SU-DHL-6 (cell line): Measurements from ENCODE around the gene NFATC1.

Experiments
- H2AFZ ChIP-seq: fragments of 200-600 bp; sonication (generic); 2 replicates; pipeline ENCODE4 v1.6.1; 2014; ENCODE audit warnings: low read depth, mild to moderate bottlenecking, moderate library complexity, mixed read lengths, antibody characterized with exemption, low read length; ENCODE audit not compliant: severe bottlenecking
- H3F3A ChIP-seq: fragments of 200-600 bp; shearing (Covaris generic); 2 replicates; pipeline ENCODE4 v1.6.0; 2016; ENCODE audit warnings: antibody characterized with exemption, mild to moderate bottlenecking; ENCODE audit not compliant: insufficient read depth
- H3K27ac ChIP-seq: fragments of 200-600 bp; sonication (generic); 2 replicates; pipeline ENCODE4 v1.5.1; 2016; ENCODE audit warnings: low read depth, mild to moderate bottlenecking, low read length, moderate library complexity, mixed read lengths
- H3K27me3 ChIP-seq: fragments of 200-600 bp; sonication (generic), shearing (Covaris generic); 2 replicates; pipeline ENCODE4 v1.6.0; 2014; ENCODE audit warnings: mild to moderate bottlenecking, low read length
- H3K36me3 ChIP-seq: fragments of 200-600 bp; sonication (generic); 2 replicates; pipeline ENCODE4 v1.6.1; 2014; ENCODE audit warnings: mild to moderate bottlenecking, low read length, mixed read lengths
- H3K4me2 ChIP-seq: fragments of 300-600, 200-600 bp; shearing (Covaris generic), sonication (generic); 2 replicates; pipeline ENCODE4 v1.6.0; 2014; ENCODE audit warnings: low read length, low read depth, mild to moderate bottlenecking; ENCODE audit not compliant: poor library complexity, severe bottlenecking
- H3K4me3 ChIP-seq: fragments of 200-600 bp; sonication (generic); 2 replicates; pipeline ENCODE4 v1.5.1; 2014; ENCODE audit warnings: antibody characterized with exemption, low read length, mild to moderate bottlenecking, mixed read lengths; ENCODE audit not compliant: insufficient read depth, poor library complexity, severe bottlenecking
- H3K79me2 ChIP-seq: fragments of 200-600 bp; sonication (generic); 2 replicates; pipeline ENCODE4 v1.6.1; 2014; ENCODE audit warnings: mild to moderate bottlenecking, low read length, moderate library complexity; ENCODE audit not compliant: insufficient read depth
- H3K9ac ChIP-seq: fragments of 200-600 bp; sonication (generic); 2 replicates; pipeline ENCODE4 v1.7.0; 2014; ENCODE audit warnings: mild to moderate bottlenecking, low read length
- H3K9me2 ChIP-seq: fragments of 200-600 bp; sonication (generic); replicated peaks from 2 replicates; pipeline ENCODE4 v1.6.1; 2014; ENCODE audit warnings: low read length; ENCODE audit not compliant: insufficient read depth
- H3K9me3 ChIP-seq: fragments of 200-600 bp; sonication (generic); 2 replicates; pipeline ENCODE4 v1.6.1; 2014; ENCODE audit warnings: low read length, mixed read lengths; ENCODE audit not compliant: insufficient read depth
- H4K20me1 ChIP-seq: fragments of 200-600 bp; sonication (generic); 2 replicates; pipeline ENCODE4 v1.6.1; 2014; ENCODE audit warnings: low read depth, mild to moderate bottlenecking, antibody characterized with exemption, low read length, moderate library complexity, mixed read lengths
- EZH2phosphoT487 ChIP-seq: fragments of 200-600 bp; sonication (generic), shearing (Covaris generic); conservative IDR thresholded peaks from 2 replicates; pipeline ENCODE4 v1.6.1; 2018; ENCODE audit warnings: mild to moderate bottlenecking, antibody characterized with exemption, low read length, moderate library complexity, mixed read lengths
- TF ChIP-seq, protein P1 (sequence below): fragments of 200-600 bp; sonication (generic); IDR thresholded peaks from one replicate; pipeline ENCODE4 v1.5.1; 2017; ENCODE audit warnings: antibody characterized with exemption, mild to moderate bottlenecking, low read length, moderate library complexity; ENCODE audit not compliant: insufficient read depth, poor library complexity, severe bottlenecking

NFATC1 gene

DNA sequence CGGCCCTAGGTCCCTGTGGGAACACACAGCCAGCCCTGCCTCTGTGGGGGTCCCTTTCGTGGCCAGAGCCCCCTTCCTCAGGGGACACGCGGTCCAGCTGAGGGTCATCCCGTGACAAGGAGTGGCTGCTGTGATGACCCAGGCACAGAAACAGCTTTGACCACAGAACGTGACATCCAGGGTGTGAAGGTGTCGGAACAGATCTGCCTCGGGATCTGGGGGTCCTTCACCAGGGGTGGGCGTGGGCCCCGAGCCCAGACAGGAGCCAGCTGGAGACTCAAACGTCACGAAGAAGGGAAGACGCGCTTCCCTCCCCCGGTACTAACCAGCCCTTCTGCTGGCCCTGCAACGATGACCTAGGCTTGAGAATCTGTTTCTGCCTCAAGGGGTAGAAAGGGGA is 75.9 kb downstream of the NFATC1 start:
- H3K4me2 ChIP-seq: no peak overlapping the region
- H4K20me1 ChIP-seq: no peaks in the 10 kb centered on the region
- H3K9ac ChIP-seq: no peak overlapping the region
- H3K36me3 ChIP-seq: no peaks in the 10 kb centered on the region
- H3F3A ChIP-seq: peaks cover 4% of the 10 kb centered on the region; the same call in 1 of the 2 replicates
- no peaks in the 10 kb centered on the region for H3K27me3 ChIP-seq
- no peak overlapping the region for H3K4me3 ChIP-seq
- H3K9me3 ChIP-seq: no peaks in the 10 kb centered on the region
- H2AFZ ChIP-seq: no peak overlapping the region
- no peak overlapping the region for H3K27ac ChIP-seq
- H3K9me2 ChIP-seq: no peaks in the 10 kb centered on the region
- TF ChIP-seq, protein P1, sequence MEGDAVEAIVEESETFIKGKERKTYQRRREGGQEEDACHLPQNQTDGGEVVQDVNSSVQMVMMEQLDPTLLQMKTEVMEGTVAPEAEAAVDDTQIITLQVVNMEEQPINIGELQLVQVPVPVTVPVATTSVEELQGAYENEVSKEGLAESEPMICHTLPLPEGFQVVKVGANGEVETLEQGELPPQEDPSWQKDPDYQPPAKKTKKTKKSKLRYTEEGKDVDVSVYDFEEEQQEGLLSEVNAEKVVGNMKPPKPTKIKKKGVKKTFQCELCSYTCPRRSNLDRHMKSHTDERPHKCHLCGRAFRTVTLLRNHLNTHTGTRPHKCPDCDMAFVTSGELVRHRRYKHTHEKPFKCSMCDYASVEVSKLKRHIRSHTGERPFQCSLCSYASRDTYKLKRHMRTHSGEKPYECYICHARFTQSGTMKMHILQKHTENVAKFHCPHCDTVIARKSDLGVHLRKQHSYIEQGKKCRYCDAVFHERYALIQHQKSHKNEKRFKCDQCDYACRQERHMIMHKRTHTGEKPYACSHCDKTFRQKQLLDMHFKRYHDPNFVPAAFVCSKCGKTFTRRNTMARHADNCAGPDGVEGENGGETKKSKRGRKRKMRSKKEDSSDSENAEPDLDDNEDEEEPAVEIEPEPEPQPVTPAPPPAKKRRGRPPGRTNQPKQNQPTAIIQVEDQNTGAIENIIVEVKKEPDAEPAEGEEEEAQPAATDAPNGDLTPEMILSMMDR: no peak
- TF ChIP-seq EZH2phosphoT487: no peak
- H3K79me2 ChIP-seq: no peaks in the 10 kb centered on the region

DNA sequence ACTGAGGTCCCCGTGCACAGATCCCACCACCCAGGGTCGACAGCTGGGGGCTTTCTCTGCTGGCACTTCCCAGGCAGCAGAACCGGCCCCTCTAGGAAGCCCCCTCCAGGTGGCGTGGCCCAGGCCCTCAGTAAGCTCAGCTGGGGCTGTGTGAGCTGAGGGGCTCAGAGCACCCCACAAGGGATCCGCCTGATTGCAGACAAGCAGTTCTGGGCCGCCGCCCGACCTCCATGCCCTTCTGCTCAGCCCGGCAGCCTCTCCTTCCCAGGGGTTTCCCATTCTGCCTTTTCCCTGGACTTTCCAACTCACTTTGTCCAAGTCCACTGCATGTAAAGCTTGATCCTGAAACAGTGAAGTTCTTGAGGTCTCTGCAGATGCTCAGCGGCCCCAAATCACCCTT is 76.4 kb downstream of the NFATC1 start:
- TF ChIP-seq, protein P1: no peak
- TF ChIP-seq EZH2phosphoT487: no peak
- no peak overlapping the region for H3K4me2 ChIP-seq
- no peaks in the 10 kb centered on the region for H3K79me2 ChIP-seq
- H3K36me3 ChIP-seq: no peaks in the 10 kb centered on the region
- no peak overlapping the region for H3K27ac ChIP-seq
- H3K9ac ChIP-seq: no peak overlapping the region
- H4K20me1 ChIP-seq: no peaks in the 10 kb centered on the region
- no peaks in the 10 kb centered on the region for H3K9me3 ChIP-seq
- H2AFZ ChIP-seq: no peak overlapping the region
- H3K4me3 ChIP-seq: no peak overlapping the region
- H3F3A ChIP-seq: no peaks in the 10 kb centered on the region
- H3K27me3 ChIP-seq: no peaks in the 10 kb centered on the region
- no peaks in the 10 kb centered on the region for H3K9me2 ChIP-seq

DNA sequence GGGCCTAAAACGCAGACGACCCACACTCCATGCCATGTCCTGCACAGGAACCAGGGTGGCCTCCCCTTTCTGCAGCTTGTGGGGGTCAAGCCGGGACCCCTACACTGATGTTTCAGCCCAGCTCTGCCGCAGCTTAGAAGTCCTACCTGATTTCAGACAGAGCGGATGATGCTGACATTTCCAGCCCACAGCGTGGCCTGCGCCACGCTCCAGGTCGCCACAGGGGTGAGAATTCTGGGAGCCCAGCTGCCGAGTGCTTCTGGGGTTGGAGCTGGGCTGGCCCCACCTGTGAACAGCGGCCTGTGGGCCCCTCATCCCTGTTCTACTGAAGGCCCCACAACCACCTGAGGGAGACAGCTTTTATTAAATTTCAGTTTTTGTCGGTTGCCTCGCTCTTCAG is 77.2 kb downstream of the NFATC1 start:
- Histone ChIP-seq H3K79me2 (no peaks in the 10 kb centered on the region), H3K4me3 (no peak overlapping the region), H3K4me2 (no peak overlapping the region), H3F3A (no peaks in the 10 kb centered on the region), H2AFZ (no peak overlapping the region), H3K9me3 (no peaks in the 10 kb centered on the region), H4K20me1 (no peaks in the 10 kb centered on the region), H3K9ac (no peak overlapping the region), H3K9me2 (no peaks in the 10 kb centered on the region), H3K36me3 (no peaks in the 10 kb centered on the region), H3K27ac (no peak overlapping the region), H3K27me3 (no peaks in the 10 kb centered on the region)
- no peak for TF ChIP-seq EZH2phosphoT487
- TF ChIP-seq, protein P1: no peak
